ENCODE data around the gene C1QTNF8.

DNA sequence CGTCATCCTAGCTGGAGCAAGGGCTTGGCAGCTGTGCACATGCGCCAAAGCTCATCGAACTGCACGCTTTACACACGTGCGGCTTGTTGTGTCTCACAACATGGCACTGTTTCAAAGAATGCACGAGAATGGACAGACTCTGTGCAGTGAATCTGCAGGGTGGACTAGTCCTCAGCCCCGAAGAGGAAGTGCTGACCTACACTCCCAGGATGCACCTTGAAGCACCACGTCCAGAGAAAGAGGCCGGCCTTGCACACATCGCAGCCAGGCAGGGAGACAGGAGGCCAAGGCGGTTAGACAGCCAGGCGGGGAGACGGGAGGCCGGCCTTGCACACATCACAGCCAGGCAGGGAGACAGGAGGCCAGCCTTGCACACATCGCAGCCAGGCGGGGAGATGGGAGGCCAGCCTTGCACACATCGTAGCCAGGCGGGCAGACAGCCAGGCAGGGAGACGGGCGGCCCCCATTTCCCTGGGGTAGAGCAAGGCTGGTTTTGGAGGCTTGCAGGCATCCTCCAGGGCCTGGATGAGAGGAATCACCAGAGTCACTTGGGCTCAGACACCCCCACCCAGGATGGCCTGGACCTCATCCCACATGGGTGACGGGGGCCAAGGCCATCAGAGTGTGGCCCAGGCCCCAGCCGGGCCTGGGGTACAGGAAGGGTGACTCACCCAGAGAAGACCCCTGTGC is 47.9 kb upstream of the C1QTNF8 start:
- TF ChIP-seq EZH2 (IDR thresholded peaks at IDR 0.05; ENCODE audit: insufficient read depth, low read length) (no peak), CTCF (IDR thresholded peaks at IDR 0.05; ENCODE audit: insufficient read depth, low read depth, low read length) (no peak)

Data from astrocyte (in vitro differentiated cells and primary cell).